Lung (tissue), 12 donors: ENCODE measurements around the gene LAT. TPM values are rescaled to one million over a fixed set of nuclear protein-coding genes. Genes with fewer than 3 reads are reported as not detected.

Experiments
- ATAC-seq: fragments of 200-7000 bp; cut with Tn5 transposase; one replicate; pipeline ENCODE4 v1.9.1; 2020; ENCODE audit warnings: moderate number of reproducible peaks; ENCODE audit not compliant: insufficient read depth, low FRiP score
- DNase-seq, 3 donors: peaks; one replicate each; pipeline ENCODE4 v3.0.0-alpha.2; 2013 to 2017
- H3K27ac ChIP-seq, 2 donors: one replicate each; pipeline ENCODE4 v1.5.1; 2013; ENCODE audit warnings: mild to moderate bottlenecking in 2 of 2, moderate library complexity in 2 of 2, control low read depth in 1 of 2, inconsistent platforms in 1 of 2, low read depth in 1 of 2, low read length in 1 of 2
- H3K27me3 ChIP-seq, 3 donors: one replicate each; pipeline ENCODE4 v1.5.1; 2013; ENCODE audit warnings: low read length in 2 of 3; ENCODE audit not compliant: control insufficient read depth in 3 of 3, insufficient read depth in 3 of 3
- H3K36me3 ChIP-seq, 4 donors: one replicate each; pipeline ENCODE4 v1.5.1; 2013; ENCODE audit warnings: low read length in 4 of 4, mild to moderate bottlenecking in 1 of 4, moderate library complexity in 1 of 4; ENCODE audit not compliant: control insufficient read depth in 4 of 4, insufficient read depth in 4 of 4
- H3K4me1 ChIP-seq, 5 donors: one replicate each; pipeline ENCODE4 v1.5.1; 2013; ENCODE audit warnings: low read length in 5 of 5, mild to moderate bottlenecking in 2 of 5, moderate library complexity in 1 of 5; ENCODE audit not compliant: control insufficient read depth in 5 of 5, insufficient read depth in 5 of 5
- H3K4me3 ChIP-seq: one replicate; pipeline ENCODE4 v1.5.1; 2013; ENCODE audit warnings: mild to moderate bottlenecking, control low read depth, moderate library complexity
- H3K9ac ChIP-seq, 2 donors: one replicate each; pipeline ENCODE4 v1.5.1; 2013; ENCODE audit warnings: low read length in 2 of 2, control low read depth in 1 of 2; ENCODE audit not compliant: insufficient read depth in 1 of 2
- H3K9me3 ChIP-seq, 4 donors: one replicate each; pipeline ENCODE4 v1.5.1; 2013; ENCODE audit warnings: low read length in 3 of 4, mild to moderate bottlenecking in 1 of 4, moderate library complexity in 1 of 4; ENCODE audit not compliant: control insufficient read depth in 4 of 4, insufficient read depth in 3 of 4
- WGBS, 2 donors: extraction: QIAGEN DNeasy Blood & Tissue Kit; methylation state at CpG; one replicate each; pipeline ENCODE4 v1.1.7; 2013; 5-methylcytosine and 5-hydroxymethylcytosine counted together
- polyA plus RNA-seq, 2 donors: library from polyadenylated mRNA; stranded (reverse); fragments of 200-250 nt; gene quantifications; one replicate each; pipeline ENCODE4 v1.2.1, GENCODE V29; 2013
- total RNA-seq, 2 donors: library from RNA; depleted of rRNA in 1 of 2; stranded (reverse); fragments of >200 nt in 1 of 2; gene quantifications; one replicate each; pipeline ENCODE4 v1.2.1, GENCODE V29; 2014 to 2021
- TF ChIP-seq, protein P1 (sequence below): IDR thresholded peaks from 2 replicates; pipeline ENCODE4 v1.5.1; 2012; ENCODE audit warnings: mild to moderate bottlenecking; ENCODE audit errors: control extremely low read depth, extremely low read depth
- donor health status: control.
- donor health status: control.
- donor health status: Bipolar disorder and iron deficiency.
- donor health status: healthy.
- donor health status: DM: yes; HTN: yes; CAD: no.

The LAT gene
- total and polyA plus RNA-seq, 4 donors: 2.9 to 16.6 (median 13.4) TPM

GRCh38 chr16:28983644-28984043, 1.2 kb upstream of the LAT start:
- H3K27ac ChIP-seq: no peak overlapping the region
- H3K9ac ChIP-seq: no peak overlapping the region
- DNase-seq (no peak), ATAC-seq (no peak)
- TF ChIP-seq, protein P1, sequence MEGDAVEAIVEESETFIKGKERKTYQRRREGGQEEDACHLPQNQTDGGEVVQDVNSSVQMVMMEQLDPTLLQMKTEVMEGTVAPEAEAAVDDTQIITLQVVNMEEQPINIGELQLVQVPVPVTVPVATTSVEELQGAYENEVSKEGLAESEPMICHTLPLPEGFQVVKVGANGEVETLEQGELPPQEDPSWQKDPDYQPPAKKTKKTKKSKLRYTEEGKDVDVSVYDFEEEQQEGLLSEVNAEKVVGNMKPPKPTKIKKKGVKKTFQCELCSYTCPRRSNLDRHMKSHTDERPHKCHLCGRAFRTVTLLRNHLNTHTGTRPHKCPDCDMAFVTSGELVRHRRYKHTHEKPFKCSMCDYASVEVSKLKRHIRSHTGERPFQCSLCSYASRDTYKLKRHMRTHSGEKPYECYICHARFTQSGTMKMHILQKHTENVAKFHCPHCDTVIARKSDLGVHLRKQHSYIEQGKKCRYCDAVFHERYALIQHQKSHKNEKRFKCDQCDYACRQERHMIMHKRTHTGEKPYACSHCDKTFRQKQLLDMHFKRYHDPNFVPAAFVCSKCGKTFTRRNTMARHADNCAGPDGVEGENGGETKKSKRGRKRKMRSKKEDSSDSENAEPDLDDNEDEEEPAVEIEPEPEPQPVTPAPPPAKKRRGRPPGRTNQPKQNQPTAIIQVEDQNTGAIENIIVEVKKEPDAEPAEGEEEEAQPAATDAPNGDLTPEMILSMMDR: no peak
- peaks cover 0 to 5% (median 3%) of the 10 kb centered on the region in 4 donors for H3K9me3 ChIP-seq
- H3K36me3 ChIP-seq: peaks cover 5 to 50% (median 28%) of the 10 kb centered on the region in 4 donors
- no peaks in the 10 kb centered on the region for H3K27me3 ChIP-seq
- H3K4me1 ChIP-seq: no peaks in the 10 kb centered on the region
- WGBS, 2 donors: 95% methylated on average over 18 of the region's 18 CpGs
- H3K4me3 ChIP-seq: no peak overlapping the region

- H3K27ac ChIP-seq: peak overlapping the region in 1 of 2 donors; percentile 18
- peaks cover 0 to 5% (median 3%) of the 10 kb centered on the region in 4 donors for H3K9me3 ChIP-seq
- ATAC-seq (no peak), DNase-seq (no peak)
- no peak overlapping the region for H3K9ac ChIP-seq
- H3K4me1 ChIP-seq: no peaks in the 10 kb centered on the region
- peaks cover 5 to 51% (median 28%) of the 10 kb centered on the region in 4 donors for H3K36me3 ChIP-seq
- no peak overlapping the region for H3K4me3 ChIP-seq
- TF ChIP-seq, protein P1: no peak
- 73 to 75% methylated on average over 12 of the region's 12 CpGs for WGBS, 2 donors
- H3K27me3 ChIP-seq: no peaks in the 10 kb centered on the region
Measured at GRCh38 chr16:28984091-28984490, 761 bp upstream of the LAT start.

GRCh38 chr16:28985211-28986041, 574 bp downstream of the LAT start:
- H3K9ac ChIP-seq: no peak overlapping the region
- DNase-seq: no peak
- TF ChIP-seq, protein P1: no peak

More at GRCh38 chr16:28985211-28986041, 574 bp downstream of the LAT start:
- no peak for ATAC-seq
- 57 to 72% methylated on average over 19 of the region's 19 CpGs for WGBS, 2 donors
- Histone ChIP-seq H3K9me3 (peaks cover 0 to 5% (median 3%) of the 10 kb centered on the region in 4 donors), H3K4me1 (no peaks in the 10 kb centered on the region), H3K27ac (no peak overlapping the region), H3K36me3 (peaks cover 5 to 60% (median 26%) of the 10 kb centered on the region in 4 donors), H3K4me3 (no peak overlapping the region), H3K27me3 (no peaks in the 10 kb centered on the region)
